Nucleus accumbens (tissue), 56 donors: ENCODE data around the gene CC2D1B.

Experiments
- DNase-seq, 56 donors: peaks; one replicate each; lab custom pipeline; 2025; lab: John Stamatoyannopoulos, UW

CC2D1B gene

DNA sequence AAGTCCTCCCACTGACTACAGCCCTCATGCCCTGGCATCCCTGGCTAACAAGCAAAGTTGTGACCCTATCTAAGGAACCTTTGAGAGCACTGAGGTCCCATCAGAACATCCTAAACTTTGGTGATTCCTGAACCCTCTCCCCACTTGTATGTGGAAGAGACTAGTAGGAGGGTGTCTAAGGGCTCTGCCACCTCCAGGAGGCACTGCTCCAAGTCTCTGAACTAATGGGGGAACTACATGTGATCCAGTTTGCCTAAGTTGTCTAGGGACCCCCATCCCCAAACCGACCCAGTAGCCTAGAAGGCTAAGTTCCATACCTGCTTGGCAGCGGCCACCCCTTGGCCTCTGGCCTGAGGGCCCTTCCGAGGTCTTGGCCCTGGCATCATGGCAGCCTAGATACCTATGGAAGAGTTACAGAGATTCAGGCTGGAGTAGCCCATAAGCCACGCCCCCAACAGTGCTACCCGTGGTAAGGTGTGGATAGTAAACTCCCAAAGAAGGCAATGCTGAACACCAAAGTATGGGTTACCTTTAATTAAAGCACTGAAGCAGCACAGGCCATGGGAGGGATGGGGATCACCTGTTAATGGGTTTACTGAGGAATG lies 1.7 kb downstream of the CC2D1B start:
- DNase-seq: no peak

GRCh38 chr1:52360595-52360968 lies 5.4 kb downstream of the CC2D1B start:
- DNase-seq: no peak

GRCh38 chr1:52359676-52360594 lies 6.1 kb downstream of the CC2D1B start:
- no peak for DNase-seq

GRCh38 chr1:52358851-52359497 lies 7.0 kb downstream of the CC2D1B start:
- no peak for DNase-seq

DNA sequence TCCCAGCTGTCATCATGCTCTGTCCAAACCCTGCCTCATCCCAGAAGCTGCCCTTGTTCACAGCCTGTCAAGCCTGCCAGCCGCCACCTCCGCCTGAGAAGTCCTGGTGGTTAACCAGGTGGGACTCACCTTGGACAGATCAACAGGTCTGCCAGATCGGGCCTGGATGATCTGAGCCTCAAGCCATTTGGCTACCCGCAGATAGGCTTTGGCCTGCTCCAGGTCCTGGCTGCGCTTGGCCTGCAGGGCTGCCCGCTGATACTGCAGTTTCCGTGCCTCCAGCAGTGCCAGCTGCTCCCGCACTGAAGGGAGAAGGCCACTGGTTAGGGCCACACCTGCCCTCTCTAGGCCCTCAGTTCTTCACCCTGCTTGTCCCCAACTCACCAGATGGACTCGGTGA lies 8.6 kb downstream of the CC2D1B start:
- DNase-seq: no peak

DNA sequence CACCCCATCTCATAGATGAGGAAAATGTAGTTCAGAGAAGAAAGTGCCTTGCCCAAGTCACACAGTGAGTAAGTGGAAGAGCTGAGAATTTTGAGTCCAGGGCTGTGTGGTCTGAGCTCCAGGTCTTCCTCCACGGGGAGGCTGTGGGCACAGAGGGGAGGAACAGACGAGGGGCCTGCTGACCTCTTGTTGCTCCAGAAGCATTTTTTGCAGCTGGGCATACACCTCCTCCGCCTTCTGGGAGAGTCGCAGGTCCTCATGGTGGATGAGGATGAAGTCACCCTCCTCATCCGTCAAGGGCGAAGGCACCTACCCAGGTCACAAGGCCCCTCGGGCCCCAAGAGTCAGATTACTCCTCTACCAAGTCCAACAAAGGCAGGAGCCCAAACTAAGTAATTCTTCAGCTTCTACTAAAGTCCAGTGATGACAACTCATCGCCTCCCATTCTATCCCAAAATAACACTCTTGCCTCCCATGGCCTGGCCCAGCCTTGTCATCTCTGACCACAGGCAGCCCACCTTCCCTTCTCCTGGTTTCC lies 9.1 kb downstream of the CC2D1B start:
- DNase-seq: no peak

DNA sequence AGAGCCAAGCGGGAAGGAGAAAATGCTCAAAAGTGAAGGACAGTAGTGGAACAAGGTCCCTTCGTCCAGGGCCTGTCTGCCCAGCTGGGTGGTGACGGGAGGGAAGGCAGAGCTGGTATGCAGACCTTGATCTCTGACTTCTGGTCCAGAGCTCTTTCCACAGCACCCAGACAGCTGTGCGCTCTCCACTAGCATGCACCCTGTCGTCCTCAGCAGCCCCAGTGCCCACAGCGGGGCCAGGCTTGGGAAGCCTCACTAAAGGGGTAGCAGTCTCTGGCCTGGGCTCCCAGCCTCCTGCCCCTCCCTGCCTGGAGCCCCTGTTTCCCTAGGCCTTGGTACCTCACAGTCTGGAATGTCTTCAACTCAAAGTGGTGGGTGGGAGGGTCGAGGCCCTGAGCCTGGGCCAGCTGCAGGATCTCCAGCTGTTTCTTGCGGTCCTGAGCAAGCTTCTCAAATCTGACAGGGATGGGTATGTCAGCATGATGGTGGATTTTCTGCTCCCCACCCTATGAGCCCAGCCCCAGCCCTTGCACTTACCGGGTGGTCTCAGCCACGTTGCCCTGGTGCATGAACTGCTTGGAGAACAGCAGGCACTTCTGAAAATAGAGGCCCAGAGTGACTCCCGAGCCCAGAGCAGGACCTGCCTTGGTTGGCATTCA lies 10.0 kb downstream of the CC2D1B start:
- DNase-seq: no peak

- DNase-seq: no peak
Observed at GRCh38 chr1:52355436-52355835, 10.6 kb downstream of the CC2D1B start.

GRCh38 chr1:52352690-52353089 lies 13.3 kb downstream of the CC2D1B start:
- no peak for DNase-seq

DNA sequence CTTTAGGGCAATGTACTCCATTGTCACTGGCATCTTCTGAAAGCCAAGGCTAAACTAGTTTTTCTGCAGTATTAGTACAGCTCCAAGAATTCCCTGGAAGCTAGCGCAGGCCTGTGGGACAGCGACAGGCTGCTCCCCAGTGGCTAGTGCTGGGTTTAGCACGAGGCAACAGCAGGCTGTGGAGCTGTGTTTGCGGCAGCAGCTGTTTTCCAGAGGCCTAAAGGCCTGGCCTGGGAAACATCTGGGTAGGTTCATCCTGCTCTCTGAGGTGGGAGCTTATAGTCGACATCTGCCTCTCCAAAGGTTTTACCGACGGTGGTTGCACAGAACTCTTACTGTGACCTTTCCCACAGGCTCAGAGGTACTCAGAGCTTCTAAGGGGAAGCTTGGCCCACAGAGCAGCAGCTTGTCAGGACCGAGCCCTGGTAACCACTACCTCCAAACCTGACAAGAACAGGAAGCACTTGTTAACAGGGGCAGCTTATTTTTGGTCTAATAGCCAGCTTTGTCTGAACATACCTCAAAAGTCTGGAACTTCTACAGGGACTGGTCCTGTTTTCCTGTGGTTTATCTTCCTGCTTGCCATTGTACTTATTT lies 17.2 kb downstream of the CC2D1B start:
- DNase-seq: peak in 32 of 56 donors; percentile 1 to 53 (median 25)

DNA sequence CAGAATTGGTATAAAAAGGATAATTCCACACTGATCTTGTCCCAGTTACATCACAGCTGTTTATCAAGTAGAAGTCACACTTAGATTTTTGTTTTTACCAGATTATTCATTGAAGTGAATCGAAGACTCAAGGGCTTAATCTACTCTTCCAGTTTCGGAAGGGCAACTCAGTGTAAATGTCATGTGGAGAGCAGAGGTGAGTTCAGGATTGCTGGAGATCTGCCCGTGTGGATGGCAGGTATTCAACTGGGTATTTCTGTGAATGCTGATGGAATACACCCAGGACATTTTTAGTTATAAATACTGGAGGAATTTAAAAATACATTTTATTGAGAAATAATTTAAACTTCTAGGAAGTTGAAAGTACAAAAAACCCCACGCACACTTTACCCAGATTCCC lies 19.4 kb downstream of the CC2D1B start:
- DNase-seq: no peak

GRCh38 chr1:52345252-52345651 lies 20.8 kb downstream of the CC2D1B start:
- DNase-seq: no peak

GRCh38 chr1:52343979-52344378 lies 22.0 kb downstream of the CC2D1B start:
- no peak for DNase-seq

- no peak for DNase-seq
Observed at GRCh38 chr1:52341655-52342260, 24.2 kb downstream of the CC2D1B start.

GRCh38 chr1:52337439-52337838 lies 28.6 kb downstream of the CC2D1B start:
- DNase-seq: no peak

- no peak for DNase-seq
Observed at GRCh38 chr1:52334906-52335528, 31.0 kb downstream of the CC2D1B start.

- no peak for DNase-seq
Observed at GRCh38 chr1:52332411-52332810, 33.6 kb downstream of the CC2D1B start.

DNA sequence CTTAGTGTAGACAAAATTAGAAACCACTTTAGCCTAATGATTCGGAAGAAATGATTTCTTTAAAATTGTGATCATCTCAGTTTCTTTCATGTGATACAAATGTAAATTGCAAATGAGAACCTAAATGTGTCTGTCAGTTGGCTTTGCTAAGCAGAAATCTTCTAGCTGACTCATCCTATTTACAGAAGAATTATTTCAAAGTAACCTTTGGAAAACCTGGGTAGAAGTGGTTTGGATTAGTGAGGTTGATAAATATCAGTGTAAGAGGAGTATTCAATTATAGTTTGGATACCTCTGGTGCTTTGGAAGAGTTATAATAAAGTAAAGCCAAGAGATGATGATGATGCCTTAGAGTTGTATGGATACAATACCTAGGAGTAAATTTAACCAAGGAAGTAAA lies 37.4 kb downstream of the CC2D1B start:
- DNase-seq: no peak

DNA sequence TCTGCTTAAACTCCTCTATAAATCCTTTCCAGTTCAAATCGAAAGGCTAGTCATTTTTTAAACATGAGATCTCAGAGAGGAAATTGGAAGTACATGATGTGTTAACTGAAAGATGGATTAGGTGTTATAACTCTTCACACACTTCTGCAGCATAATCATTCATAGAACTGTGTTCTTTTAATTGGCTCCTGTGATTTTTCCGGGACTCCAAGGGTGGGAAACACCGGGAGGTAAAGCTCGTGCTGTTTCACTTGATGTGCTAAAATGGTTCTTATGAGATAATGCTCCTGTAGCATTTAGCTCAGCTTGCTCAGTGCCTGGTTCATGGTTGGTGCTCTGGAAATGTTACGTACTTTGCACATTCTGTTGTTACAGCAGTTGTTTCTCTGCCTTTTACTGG lies 40.2 kb downstream of the CC2D1B start:
- no peak for DNase-seq

DNA sequence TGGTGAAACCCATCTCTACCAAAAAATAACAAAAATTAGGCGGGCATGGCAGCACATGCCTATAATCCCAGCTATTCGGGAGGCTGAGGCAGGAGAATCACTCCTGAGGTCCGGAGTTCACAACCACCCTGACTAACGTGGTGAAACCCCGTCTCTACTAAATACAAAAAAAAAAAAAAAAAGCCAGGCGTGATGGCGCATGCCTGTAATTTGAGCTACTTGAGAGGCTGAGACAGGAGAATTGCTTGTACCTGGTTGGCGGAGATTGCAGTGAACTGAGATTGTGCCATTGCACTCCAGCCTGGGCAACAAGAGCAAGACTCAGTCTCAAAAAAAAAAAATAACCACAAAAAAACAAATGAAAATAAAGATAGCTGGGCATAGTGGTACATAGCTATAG lies 42.3 kb downstream of the CC2D1B start:
- no peak for DNase-seq
